BJ (cell line): ENCODE measurements around the gene TRIM50. TPM values are rescaled to one million over a fixed set of nuclear protein-coding genes. Genes with fewer than 3 reads are reported as not detected.
"Not testable (repeated sequence)": the region's sequence is repeated elsewhere in the genome, so short reads cannot be mapped to it uniquely, and the experiment has no call there.

Experiments used
- CTCF ChIA-PET: fragments of 350-600 bp; formaldehyde crosslinking; extraction: SDS; loops from one replicate; lab custom pipeline; 2021; ENCODE audit warnings: antibody characterized with exemption, inconsistent platforms; lab: Yijun Ruan, JAX
- POLR2A ChIA-PET: fragments of 300-600 bp; sonication (Branson Sonifier 250); formaldehyde crosslinking; extraction: SDS; loops from one replicate; lab custom pipeline; 2021; ENCODE audit warnings: antibody characterized with exemption; lab: Charles Lee
- DNase-seq: peaks from one replicate; pipeline ENCODE4 v3.0.0-alpha.2; 2011; ENCODE audit warnings: low read depth
- H3K27me3 ChIP-seq: 2 replicates; pipeline ENCODE4 v1.6.0; 2011; ENCODE audit warnings: low read length; ENCODE audit not compliant: control insufficient read depth, insufficient read depth
- H3K36me3 ChIP-seq: 2 replicates; pipeline ENCODE4 v1.5.1; 2011; ENCODE audit warnings: low read length; ENCODE audit not compliant: control insufficient read depth, insufficient read depth
- H3K4me3 ChIP-seq: 2 replicates; pipeline ENCODE4 v1.5.1; 2011; ENCODE audit warnings: low read depth, mild to moderate bottlenecking, control low read depth, low read length
- polyA plus RNA-seq: library from polyadenylated mRNA; depleted of rRNA; stranded (reverse); fragments of >200 nt; gene quantifications from 2 replicates; pipeline ENCODE4 v1.2.3, GENCODE V29; 2011; rRNA removed
- small RNA-seq: library from RNA; depleted of rRNA; stranded (forward); fragments of <200 nt; gene quantifications from one replicate; pipeline ENCODE3, GENCODE V24; 2012; ENCODE audit warnings: low replicate concordance, low read depth; ENCODE audit not compliant: insufficient read length
- TF ChIP-seq, protein P1 (sequence below): IDR thresholded peaks from 2 replicates; pipeline ENCODE4 v1.5.1; 2011; ENCODE audit warnings: low read depth, mild to moderate bottlenecking, control low read depth, inconsistent platforms, low read length, moderate library complexity; ENCODE audit not compliant: insufficient read depth

TRIM50 gene
- polyA plus RNA-seq, 1 experiment = not detected

GRCh38 chr7:73303546-73303945 lies 24.3 kb downstream of the TRIM50 start:
- Histone ChIP-seq H3K4me3 (no peak overlapping the region), H3K36me3 (peaks cover 5% of the 10 kb centered on the region; the same call in 1 of the 2 replicates), H3K27me3 (no peaks in the 10 kb centered on the region)
- no peak for DNase-seq
- POLR2A ChIA-PET = no interaction called here
- CTCF ChIA-PET = interaction anchor here (0.6 kb wide), 1 partner anchor 304 kb away, joined by 3 read pairs; no protein-coding TSS in a partner anchor
- TF ChIP-seq, protein P1, sequence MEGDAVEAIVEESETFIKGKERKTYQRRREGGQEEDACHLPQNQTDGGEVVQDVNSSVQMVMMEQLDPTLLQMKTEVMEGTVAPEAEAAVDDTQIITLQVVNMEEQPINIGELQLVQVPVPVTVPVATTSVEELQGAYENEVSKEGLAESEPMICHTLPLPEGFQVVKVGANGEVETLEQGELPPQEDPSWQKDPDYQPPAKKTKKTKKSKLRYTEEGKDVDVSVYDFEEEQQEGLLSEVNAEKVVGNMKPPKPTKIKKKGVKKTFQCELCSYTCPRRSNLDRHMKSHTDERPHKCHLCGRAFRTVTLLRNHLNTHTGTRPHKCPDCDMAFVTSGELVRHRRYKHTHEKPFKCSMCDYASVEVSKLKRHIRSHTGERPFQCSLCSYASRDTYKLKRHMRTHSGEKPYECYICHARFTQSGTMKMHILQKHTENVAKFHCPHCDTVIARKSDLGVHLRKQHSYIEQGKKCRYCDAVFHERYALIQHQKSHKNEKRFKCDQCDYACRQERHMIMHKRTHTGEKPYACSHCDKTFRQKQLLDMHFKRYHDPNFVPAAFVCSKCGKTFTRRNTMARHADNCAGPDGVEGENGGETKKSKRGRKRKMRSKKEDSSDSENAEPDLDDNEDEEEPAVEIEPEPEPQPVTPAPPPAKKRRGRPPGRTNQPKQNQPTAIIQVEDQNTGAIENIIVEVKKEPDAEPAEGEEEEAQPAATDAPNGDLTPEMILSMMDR = no peak

- H3K36me3 ChIP-seq, POLR2A ChIA-PET, H3K4me3 ChIP-seq, H3K27me3 ChIP-seq, DNase-seq, CTCF ChIA-PET: not testable (repeated sequence)
Measured at GRCh38 chr7:73302846-73303245, 25.0 kb downstream of the TRIM50 start.

DNA sequence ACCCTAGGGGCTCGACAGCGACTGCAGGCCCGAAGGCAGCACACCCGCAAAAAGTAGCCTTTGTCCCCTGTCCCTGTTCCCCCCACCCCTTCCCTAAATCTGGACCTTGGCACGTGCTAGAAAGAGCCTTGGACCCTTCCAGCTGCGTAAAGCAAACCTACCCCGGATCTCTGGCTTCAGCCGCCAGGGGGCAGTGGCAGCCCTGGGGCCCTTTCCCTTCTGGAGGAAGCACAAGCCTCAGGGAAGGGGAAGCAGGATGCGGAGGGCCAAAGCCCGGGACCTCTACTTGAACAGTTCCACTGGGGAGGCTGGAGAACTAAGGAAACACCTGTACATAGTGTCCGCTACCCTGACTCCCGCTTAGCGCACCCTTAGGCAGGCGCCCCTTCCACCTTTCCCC lies 26.8 kb downstream of the TRIM50 start:
- H3K4me3 ChIP-seq, H3K36me3 ChIP-seq, H3K27me3 ChIP-seq, CTCF ChIA-PET, DNase-seq, POLR2A ChIA-PET: not testable (repeated sequence)

GRCh38 chr7:73299812-73300211 lies 28.1 kb downstream of the TRIM50 start:
- DNase-seq, POLR2A ChIA-PET, CTCF ChIA-PET, H3K36me3 ChIP-seq, H3K4me3 ChIP-seq, H3K27me3 ChIP-seq: not testable (repeated sequence)

- POLR2A ChIA-PET, H3K4me3 ChIP-seq, DNase-seq, CTCF ChIA-PET, H3K36me3 ChIP-seq, H3K27me3 ChIP-seq: not testable (repeated sequence)
Measured at GRCh38 chr7:73297706-73298105, 30.2 kb downstream of the TRIM50 start.

- H3K36me3 ChIP-seq, H3K27me3 ChIP-seq, CTCF ChIA-PET, H3K4me3 ChIP-seq, DNase-seq, POLR2A ChIA-PET: not testable (repeated sequence)
Measured at GRCh38 chr7:73297235-73297634, 30.6 kb downstream of the TRIM50 start.

DNA sequence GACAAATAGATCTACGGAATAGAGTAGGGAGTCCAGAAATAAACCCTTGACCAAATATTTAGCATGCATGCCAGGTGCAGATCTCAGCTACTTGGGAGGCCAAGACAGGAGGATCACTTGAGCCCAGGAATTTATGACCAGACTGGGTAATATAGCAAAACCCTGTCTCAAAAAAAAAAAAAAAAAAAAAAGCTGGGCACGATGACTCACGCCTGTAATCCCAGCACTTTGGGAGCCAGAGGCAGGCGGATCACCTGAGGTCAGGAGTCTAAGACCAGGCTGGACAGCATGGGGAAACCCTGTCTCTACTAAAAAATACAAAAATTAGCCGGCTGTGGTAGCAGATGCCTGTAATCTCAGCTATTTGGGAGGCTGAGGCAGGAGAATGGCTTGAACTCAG lies 50.7 kb downstream of the TRIM50 start:
- POLR2A ChIA-PET, H3K36me3 ChIP-seq, H3K27me3 ChIP-seq, DNase-seq, CTCF ChIA-PET, H3K4me3 ChIP-seq: not testable (repeated sequence)

DNA sequence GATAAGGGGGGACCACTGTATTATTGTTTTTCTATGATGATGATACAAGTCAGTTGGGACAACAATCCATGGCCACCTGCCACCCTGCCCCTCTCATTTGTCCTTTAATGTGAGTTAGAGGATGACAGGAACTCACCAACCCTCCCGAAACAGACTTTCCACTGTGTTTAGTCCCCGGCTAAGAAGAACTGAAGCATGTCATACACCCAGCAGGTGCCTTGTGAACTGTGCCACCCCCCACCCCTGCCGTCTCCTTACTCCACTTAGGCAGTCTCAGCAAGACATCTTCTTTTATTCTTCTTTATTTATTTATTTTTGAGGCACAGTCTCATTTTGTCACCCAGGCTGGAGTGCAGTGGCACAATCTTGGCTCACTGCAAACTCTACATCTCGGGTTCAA lies 60.1 kb downstream of the TRIM50 start:
- H3K36me3 ChIP-seq, H3K27me3 ChIP-seq, DNase-seq, CTCF ChIA-PET, POLR2A ChIA-PET, H3K4me3 ChIP-seq: not testable (repeated sequence)

DNA sequence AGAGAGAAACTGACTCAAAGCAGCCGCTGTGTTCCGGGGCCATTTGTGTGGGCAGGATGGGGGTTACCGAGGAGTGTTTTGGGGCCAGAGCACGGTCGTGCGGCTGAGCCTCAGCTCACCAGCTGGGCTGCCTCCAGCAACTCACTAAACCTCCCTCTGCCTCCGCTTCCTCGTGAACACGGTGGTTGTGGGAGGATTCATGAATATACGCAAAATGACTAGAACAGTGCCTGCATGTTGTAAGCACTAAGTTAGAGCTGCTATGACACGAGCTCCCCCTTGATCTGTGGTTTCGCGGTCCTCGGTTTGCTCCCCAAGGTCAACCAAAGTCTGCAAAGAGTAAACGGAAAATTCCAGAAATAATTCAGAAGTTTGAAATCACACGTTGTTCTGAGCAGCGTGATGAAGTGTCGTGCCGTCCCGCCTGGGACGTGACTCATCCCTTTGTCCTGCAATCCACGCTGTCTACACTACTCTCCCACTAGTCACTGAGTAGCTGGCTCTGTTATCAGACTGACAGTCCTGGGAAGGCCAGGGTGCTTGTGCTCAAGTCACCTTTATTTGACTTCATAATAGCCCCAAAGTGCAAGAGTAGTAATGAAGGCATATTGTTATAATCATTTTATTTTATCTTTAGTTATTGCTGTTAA lies 61.0 kb downstream of the TRIM50 start:
- H3K4me3 ChIP-seq, H3K36me3 ChIP-seq, DNase-seq, CTCF ChIA-PET, POLR2A ChIA-PET, H3K27me3 ChIP-seq: not testable (repeated sequence)

Small RNA genes lying within 50 kb of the gene (small RNA-seq; reads per million reads assigned to genes)
- not detected for gene RNU6-1080P

Other genes starting within 250 kb of the TRIM50 start
- gene SPDYE9, start 242.0 kb downstream of the TRIM50 start, polyA plus RNA-seq = not detected in 2 replicates
- gene NSUN5, start 19.3 kb downstream of the TRIM50 start, polyA plus RNA-seq = 13.7 and 23.6 TPM in 2 replicates
- gene FKBP6, start 79 bp upstream of the TRIM50 start, polyA plus RNA-seq = not detected in 2 replicates
- 0.33 and 0.38 TPM in 2 replicates for gene FZD9, start 105.7 kb upstream of the TRIM50 start, polyA plus RNA-seq
- 12.4 and 18.8 TPM in 2 replicates for gene BAZ1B, start 194.2 kb upstream of the TRIM50 start, polyA plus RNA-seq
- gene BCL7B, start 229.6 kb upstream of the TRIM50 start, polyA plus RNA-seq = 65.2 and 89.6 TPM in 2 replicates